Activated CD8-positive, alpha-beta memory T cell treated with anti-CD3 and anti-CD28 coated beads for 1 hour (primary cell): ENCODE results near the gene SORCS1.

Experiments
- DNase-seq, 2 donors: peaks; one replicate each; pipeline ENCODE4 v3.0.0-alpha.2; 2020; ENCODE audit warnings: low read depth in 1 of 2; ENCODE audit errors: extremely low read depth in 1 of 2

Gene SORCS1

DNA sequence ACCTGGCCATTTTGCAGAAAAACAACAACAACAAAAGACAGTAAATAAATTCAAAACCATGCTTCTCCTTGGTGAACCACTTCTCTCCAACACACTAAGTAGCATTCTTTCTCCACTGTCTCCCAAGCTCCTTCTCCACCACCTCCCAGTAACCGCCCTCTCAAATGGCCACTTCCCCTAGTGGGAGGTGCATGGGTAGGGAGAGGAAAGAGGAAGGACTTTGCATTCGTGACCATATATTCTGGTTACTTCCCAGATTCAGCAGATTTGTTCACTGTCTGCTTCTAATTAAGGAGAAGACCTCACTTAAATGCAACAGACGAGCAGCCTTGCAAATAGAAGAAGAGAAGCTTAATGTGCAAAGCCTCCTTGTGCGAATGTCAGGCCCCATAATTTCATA lies 166.8 kb downstream of the SORCS1 start:
- DNase-seq = no peak

DNA sequence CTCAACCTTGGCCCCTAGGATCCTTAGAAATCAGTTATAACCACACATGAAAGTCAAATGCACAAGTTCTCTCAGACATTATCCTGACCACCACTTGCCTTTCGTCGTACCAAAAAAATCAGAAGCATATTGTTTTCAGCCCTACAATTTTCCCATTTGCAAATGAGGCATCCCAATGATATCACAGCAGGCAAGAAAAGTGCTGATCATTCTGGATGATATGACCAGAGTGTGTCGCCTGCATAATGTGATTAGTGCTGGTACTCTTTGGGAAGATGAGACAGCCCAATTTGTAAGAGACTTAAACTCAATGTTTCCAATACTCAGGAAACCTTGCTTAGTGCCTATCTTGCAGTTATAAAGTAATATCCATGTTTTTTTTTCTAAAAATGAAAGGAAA lies 168.0 kb downstream of the SORCS1 start:
- no peak for DNase-seq

DNA sequence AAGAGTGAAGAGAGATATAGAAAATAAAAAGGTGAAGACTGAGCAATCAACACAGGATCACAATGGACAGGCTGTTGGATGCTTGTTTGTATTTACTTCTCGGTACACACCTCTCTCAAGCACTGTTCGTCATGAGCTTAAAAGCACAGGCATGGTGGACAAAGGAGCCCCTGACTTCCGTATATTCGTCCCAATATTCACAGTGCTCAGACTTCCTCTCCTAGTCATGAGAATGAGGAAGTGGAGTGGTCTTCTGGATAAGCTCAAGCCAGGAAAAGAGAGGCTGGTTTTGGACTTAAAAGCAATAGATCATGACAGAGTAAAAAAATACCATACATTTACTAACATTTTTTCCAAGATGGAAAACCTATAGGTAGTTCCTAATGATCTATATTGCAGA lies 172.5 kb downstream of the SORCS1 start:
- no peak for DNase-seq

DNA sequence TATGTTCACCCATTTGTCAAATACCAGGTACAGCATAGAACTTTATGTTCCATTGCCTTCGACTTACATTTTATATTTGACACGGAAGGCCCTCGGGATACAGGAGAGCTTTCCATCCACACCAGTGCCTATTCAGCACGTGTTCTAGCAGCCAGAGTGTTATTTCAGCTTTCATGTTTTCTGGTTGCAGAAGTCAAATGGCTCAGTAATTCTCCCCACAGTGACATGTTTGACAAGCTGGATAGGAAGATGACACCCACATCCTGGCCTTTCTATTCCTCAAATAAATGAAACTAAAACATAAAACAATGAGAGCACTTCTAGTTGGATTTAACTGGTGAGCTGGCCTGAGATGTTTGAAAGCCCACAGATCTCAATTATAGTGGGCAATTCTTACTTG lies 173.4 kb downstream of the SORCS1 start:
- no peak for DNase-seq

DNA sequence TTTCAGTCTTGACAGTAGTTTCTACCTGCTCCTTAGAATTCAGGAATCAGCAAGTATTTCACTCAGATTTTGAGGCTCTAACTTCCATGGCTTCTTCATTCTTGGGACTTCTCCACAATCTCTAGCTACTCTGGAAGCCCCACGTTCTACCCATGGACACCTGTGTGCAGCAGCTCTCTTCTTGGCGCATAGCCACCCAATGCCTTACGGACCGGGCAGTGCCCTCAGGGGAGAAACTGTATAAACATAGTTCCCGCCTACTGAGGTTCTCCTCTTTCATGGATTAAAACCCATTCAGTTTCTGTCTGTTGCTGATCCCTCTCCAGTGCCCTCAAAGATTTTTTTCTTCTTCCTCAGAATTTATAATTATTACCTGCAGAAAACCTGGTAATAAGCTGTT lies 177.1 kb downstream of the SORCS1 start:
- DNase-seq = no peak

DNA sequence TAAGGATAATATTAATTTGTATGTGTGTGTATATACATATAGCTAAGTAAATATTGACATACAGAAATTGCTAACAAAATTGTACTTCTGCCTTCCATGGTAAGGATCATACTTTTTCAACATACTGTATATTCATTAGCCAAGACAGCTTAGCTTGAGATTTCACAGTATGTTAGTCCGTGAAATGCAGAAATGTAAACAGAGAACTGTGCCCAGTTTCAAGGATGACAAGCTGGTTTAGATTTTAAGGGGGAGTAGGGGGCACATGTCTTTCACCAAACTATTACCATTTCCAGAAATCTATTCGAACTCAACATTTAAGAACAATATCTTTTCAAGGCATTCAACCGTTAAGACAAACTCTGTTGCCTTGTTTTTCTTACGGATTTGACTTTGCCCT lies 182.2 kb downstream of the SORCS1 start:
- DNase-seq = no peak

DNA sequence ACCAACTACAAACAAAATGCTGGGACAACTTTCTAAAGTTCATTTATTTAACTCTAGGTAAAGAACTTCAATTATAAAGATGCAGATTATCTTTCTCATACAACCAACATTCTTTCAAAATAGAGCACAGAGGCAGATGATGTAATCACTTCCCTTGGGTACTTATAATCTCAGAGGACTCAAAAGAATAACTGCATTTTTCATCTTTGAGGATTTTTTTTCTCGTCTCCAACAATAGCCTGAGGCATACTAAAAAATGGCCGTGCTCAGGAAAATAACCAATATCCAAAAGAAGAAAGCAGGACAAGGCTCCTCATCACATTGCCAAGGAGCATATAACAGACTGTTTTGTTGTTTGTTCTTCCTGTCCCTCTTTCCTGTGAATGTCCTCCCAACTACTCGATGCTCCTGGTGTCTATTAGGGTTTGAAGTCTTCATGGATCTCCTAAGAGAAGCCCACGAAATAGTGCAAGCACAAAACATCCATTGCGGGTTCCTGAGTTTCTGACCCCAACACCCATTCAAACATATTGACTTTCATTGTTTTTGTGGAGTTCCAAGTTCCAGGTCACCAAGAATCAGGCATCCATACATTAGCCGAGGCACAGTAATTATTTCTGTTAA lies 182.9 kb downstream of the SORCS1 start:
- no peak for DNase-seq

DNA sequence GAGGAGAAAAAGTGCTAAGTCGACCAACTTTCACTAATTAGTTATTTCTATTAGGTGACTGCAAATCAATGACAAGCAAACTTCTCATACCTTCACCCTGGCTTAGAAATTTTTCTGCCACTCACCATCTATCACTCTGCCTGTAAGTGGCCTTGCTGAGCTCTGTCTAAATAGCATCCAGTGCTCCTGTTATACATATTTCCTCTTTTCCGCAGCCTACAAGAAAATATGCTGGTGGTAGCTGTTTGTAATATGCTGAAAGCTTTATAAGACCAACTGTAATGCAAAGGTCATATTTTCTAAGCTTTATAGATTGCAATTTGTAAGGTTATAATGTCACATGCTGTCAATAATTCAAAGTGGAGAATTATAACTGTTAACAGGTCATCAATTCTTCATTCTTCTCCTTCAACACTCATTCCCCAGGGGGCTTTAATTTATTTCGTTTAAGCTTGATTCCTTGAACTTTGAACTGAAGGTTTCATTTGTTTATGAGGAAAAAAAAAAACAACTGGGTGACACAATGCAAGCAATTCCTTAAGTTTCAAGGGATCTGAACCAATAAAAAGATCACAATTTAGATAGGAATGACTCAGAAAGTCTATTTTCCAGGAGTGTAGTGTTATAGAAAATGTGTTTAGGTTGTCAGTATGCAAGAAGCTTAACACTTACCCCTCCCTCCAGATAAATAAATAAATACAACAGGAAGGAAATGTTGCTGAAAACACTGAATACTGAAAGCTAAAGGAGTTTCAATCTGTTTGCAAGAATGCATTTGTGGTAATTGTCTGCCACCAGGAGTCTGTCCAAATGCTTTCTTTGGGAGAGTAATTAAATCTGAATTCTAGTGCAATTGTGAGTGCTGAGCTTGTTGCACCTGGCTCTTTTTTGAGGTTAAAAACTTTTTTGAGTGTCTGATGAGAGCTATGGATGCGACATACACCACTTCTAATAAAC lies 183.7 kb downstream of the SORCS1 start:
- no peak for DNase-seq

DNA sequence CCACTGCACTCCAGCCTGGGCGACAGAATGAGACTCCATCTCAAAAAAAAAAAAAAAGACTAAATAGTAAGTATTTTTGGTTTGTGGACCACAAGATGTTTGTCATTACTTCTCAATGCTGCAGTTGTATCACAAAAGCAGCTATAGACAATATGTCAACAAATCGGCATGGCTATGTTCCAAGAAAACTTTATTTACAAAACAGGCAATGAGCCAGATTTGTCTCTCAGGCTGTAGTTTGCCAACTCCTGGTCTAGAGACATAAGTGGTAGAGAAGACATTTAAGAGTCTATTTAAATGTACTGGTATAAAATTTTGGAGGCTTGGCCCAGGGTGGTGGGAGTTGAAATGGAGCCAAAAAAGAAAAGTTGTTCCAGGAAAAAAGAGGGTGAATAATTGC lies 185.8 kb downstream of the SORCS1 start:
- DNase-seq = no peak

DNA sequence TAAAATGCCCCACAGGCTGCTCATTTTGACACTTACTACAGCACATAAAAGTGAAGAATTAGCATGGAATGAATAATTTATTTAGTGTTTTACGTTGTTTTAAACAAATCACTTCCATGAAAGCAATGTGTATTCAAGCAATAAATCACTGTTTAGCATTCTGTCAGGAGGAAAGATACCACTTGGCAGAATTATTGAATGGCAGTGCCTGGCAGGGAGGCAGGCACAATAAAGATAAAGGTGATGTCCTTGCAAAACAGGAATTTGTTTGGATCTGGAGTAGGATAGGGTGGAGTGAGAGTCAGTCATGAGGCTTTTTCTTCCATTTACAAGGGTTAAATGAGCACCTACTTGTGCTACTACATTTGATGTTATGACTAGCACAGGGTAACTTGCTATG lies 190.8 kb downstream of the SORCS1 start:
- no peak for DNase-seq

DNA sequence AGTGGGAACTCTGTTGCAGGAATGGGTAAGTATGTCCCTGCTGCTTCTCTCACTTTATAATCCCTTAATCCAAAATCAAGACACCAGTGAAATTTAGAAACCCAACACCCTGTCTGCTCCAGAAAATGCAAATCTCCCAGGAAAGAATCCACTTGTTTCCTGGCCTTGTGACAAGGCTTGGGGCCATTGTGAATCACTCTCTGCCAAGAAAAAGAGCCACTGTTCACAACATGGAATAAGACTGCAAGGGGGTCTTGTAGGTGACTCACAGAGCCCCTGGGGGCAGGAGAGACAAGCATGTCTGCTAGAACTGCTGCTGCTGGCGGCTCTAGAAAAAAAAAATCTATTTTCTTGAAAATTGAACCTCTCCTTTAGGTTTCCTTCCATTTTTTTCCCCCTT lies 191.2 kb downstream of the SORCS1 start:
- no peak for DNase-seq

DNA sequence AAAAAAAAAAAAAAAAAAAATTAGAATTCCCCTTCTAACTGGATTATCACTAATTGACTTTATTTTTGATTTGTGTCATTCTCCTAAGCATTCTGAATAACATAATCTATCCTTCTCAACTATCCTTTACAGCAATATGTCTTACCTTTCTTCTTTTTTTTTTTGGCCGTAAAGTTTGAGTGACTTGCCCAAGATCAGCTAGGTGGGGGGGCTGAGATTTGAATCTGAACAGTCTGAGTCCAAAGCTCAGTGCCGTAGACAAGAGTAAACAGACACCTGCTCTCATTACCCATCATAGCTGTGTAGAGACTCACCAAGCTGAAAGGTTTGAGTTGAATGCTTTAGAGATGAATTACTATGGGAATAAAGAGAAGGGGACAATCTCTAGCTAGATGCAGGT lies 192.1 kb downstream of the SORCS1 start:
- no peak for DNase-seq

DNA sequence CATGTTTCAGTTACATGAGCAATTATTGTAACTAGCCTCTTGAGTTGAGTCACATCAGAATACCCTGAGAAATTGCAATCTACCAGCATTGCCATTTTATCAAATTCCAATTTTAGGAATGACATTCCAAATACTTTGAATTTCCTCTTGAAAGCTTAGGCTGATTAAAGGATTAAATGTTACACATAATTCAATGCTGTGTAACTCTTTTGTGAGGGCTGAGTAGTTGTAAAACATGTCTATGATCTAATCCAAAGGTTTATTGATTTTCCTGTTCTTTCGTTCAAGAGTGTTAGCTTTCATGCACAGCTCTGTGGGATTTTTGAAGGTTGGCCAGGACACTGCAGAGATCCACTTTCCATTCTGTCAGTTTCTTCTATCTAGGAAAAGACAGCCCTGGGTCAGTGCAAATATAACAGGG lies 193.1 kb downstream of the SORCS1 start:
- no peak for DNase-seq

DNA sequence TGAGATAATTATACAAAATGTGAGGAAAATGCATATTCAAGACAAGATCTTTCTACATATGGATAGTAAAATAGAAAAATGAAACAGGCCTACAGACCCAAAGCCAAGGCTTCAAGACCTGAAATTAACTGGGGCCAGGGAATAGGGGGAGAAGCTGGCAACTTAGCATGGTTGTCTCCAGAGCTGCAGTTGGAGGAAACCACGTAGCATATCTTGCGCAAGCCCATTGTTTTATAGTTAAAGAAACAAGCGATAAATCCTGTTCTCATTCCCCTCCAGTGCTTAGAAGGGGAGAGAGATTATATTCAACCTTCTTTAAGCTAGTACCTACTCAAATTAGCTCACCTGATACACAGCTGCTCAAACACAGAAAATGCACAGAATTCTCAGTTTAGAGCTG lies 197.1 kb downstream of the SORCS1 start:
- no peak for DNase-seq

DNA sequence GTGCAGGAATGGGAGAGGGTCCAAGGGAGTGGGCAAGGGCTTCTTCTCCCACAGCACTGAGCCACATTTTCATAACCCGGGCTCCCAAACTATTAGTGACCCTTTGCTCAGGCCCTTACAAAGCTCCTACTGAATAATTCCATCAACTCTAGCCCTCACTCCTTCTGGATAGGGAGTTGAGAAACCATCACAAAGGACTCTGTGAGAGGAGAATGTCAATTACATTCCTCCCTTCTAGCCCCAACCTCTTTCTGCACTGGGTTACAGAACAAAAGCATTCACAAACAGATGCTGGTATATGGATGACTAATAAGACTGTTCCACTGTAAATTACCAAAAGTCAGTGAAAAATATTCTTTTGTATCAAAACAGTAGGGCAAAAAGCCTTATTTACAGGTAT lies 203.7 kb downstream of the SORCS1 start:
- DNase-seq = no peak

DNA sequence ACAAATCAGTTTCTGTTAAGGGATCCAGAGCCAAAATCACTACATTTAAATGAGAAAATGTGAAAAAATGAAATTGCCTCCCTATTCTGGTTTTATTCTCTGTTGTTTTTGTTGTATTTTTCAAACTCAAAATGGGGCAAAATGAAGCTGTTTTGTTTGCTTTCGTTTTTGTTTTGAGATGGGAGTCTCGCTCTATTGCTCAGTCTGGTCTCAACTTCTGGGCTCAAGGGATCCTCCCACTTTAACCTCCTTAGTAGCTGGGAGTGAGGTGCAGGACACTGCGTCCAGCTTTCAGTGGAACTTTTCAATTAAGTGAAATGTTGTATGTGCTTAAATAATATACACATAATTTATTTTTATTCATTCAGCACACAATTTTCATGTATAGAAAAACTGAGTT lies 205.0 kb downstream of the SORCS1 start:
- DNase-seq = no peak

DNA sequence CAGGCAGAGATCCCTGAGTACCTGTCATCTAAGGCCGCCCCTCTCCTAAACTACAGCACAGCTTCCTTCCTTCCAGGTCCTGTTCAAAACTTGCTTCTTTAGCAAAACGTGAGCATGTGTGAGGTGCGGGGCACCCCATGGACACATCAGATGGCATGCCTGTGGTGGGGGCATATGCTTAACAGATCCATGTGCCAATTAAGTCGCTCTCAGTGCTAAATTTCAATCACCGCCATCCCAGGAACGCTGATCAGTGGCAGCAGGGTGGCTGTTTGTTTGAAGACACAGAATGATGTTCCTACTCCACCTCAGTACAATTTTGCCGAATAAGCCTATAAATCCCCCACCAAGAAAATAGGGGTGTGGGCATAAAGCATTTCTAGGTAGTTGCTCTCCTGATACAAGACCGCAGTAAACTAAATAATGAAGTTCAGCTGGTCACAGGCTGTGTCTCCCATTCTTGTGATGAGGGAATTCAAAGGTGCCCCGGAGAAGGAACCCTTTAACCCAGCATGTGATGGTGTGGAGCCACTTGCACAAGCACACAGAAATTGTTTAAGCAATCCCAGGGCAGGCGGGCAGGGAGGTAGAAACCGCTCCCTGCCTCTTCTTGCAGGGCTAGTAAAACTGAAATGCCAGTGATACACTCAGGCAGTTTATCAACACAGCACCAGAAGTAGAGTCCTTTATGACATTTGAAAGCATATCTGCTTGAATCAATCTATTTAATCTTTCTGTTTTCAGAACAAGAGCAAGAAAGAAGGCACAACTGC lies 205.7 kb downstream of the SORCS1 start:
- DNase-seq = no peak

DNA sequence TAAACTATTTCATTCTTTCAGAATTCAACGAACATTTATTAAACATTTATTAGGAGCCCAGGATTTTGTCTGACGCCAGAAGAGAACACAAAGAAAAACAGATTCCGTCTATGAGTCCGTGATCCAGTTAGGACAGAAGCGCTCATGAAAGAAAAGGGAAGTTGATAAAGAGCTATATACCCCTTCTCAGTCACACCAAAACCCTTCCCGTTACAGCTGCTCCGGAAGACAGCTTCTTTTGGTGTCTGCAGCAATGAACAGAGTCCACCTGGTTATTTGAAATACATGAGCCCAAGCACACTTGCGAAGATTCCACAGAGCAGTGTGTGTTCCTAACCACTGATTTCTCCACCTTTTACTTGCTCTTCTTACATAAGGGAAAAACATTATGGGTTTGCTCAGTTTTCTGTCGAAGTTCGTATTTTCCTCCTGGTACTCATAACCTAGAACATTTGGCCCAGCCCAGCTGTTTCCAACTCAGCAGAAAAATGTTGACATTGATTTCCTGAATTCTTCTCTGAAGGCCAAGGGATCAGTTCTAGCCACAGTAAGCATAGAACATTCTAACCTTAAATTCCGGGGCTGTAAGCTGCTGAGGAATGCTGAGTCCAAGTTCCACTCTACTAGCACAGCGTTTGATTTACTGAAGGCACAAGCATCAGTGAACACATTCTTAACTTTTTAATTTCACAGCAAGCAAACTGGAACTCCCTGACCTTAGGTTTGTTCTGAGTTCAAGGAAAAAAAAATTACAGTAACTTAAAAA lies 206.5 kb downstream of the SORCS1 start:
- DNase-seq = no peak

DNA sequence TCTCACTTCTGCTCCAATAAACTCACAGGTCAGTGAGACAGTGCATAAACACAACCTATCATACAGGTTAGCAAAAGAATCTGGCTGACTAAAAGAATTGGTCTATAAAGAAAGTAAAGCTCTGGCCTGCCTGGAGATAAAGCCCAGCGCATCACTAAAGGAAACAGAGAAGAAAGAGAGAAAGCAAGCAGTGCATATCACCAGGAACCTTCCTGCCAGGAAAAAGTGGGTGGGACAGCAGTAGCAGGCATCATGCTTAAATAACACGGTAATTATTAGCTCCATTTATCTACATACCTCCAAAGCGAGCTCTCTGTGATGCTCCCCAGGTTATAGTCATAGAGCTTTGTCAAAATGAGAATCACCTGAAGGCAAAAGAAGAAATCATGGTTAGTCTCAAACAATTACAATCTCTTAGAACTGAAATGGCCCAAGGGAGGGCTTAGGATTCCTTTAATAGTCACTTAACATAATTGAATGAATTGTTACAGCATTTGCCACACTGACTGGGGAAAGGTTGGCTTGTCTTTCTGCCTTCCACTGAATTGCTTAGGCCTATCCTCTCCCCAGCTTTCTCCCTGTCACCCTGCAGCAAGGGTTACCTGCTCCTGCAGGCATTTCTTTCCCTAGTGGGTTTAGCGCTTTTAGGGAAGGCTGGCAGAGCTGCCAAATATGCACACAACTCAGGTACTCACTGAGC lies 208.1 kb downstream of the SORCS1 start:
- no peak for DNase-seq

DNA sequence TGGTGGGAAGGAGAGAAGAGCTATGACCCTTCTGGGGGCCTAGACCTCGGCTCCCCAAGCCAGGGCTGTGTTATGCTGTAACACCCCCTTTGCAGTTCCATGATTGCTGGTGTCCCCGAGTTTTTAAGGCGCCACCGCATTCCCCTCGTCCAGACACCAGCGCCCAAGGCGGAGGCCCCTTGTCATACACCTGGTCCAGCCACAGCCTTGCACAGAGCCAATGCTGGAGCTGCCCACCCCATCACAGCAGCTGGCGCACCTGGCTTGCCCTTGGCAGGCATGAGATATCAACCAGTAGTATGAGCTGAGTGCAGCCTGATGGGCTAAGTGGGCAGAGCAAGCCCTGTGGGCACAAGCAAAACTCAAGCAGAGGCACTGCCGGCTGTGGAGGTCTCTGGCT lies 209.4 kb downstream of the SORCS1 start:
- DNase-seq = no peak
